ENCODE measurements around the gene ALK. TPM values are rescaled to one million over a fixed set of nuclear protein-coding genes. Genes with fewer than 3 reads are reported as not detected.

The ALK gene
- total and polyA plus RNA-seq, 2 experiments from 2014 or later = 0.35 TPM; not detected in 1

GRCh38 chr2:29444150-29444549 is 477.2 kb downstream of the ALK start:
- no peaks in the 10 kb centered on the region for H3K36me3 Mint-ChIP-seq (ENCODE audit: low read depth)
- Histone ChIP-seq H3K4me1 (ENCODE audit: insufficient read depth) (peaks cover 26% of the 10 kb centered on the region), H3K4me3 (no peak overlapping the region), H2AFZ (no peak overlapping the region), H3K36me3 (ENCODE audit: insufficient read depth) (no peaks in the 10 kb centered on the region), H3K79me2 (replicated peaks; ENCODE audit: insufficient read depth) (no peaks in the 10 kb centered on the region), H3K27ac (ENCODE audit: low read depth) (no peak overlapping the region), H3K9me2 (ENCODE audit: insufficient read depth) (no peaks in the 10 kb centered on the region), H3K4me2 (no peak overlapping the region), H4K20me1 (replicated peaks; ENCODE audit: insufficient read depth) (no peaks in the 10 kb centered on the region), H3K27me3 (ENCODE audit: insufficient read depth) (no peaks in the 10 kb centered on the region), H3F3A (replicated peaks; ENCODE audit: low read depth) (no peaks in the 10 kb centered on the region)
- peaks cover 3% of the 10 kb centered on the region; the same call in 2 of the 3 replicates for H3K9me3 Mint-ChIP-seq
- peaks cover 4% of the 10 kb centered on the region for H3K27me3 Mint-ChIP-seq (ENCODE audit: insufficient read depth, low read depth, poor library complexity)
- H3K27ac Mint-ChIP-seq = no peak overlapping the region
- no peak for ATAC-seq
- TF ChIP-seq, protein P1, sequence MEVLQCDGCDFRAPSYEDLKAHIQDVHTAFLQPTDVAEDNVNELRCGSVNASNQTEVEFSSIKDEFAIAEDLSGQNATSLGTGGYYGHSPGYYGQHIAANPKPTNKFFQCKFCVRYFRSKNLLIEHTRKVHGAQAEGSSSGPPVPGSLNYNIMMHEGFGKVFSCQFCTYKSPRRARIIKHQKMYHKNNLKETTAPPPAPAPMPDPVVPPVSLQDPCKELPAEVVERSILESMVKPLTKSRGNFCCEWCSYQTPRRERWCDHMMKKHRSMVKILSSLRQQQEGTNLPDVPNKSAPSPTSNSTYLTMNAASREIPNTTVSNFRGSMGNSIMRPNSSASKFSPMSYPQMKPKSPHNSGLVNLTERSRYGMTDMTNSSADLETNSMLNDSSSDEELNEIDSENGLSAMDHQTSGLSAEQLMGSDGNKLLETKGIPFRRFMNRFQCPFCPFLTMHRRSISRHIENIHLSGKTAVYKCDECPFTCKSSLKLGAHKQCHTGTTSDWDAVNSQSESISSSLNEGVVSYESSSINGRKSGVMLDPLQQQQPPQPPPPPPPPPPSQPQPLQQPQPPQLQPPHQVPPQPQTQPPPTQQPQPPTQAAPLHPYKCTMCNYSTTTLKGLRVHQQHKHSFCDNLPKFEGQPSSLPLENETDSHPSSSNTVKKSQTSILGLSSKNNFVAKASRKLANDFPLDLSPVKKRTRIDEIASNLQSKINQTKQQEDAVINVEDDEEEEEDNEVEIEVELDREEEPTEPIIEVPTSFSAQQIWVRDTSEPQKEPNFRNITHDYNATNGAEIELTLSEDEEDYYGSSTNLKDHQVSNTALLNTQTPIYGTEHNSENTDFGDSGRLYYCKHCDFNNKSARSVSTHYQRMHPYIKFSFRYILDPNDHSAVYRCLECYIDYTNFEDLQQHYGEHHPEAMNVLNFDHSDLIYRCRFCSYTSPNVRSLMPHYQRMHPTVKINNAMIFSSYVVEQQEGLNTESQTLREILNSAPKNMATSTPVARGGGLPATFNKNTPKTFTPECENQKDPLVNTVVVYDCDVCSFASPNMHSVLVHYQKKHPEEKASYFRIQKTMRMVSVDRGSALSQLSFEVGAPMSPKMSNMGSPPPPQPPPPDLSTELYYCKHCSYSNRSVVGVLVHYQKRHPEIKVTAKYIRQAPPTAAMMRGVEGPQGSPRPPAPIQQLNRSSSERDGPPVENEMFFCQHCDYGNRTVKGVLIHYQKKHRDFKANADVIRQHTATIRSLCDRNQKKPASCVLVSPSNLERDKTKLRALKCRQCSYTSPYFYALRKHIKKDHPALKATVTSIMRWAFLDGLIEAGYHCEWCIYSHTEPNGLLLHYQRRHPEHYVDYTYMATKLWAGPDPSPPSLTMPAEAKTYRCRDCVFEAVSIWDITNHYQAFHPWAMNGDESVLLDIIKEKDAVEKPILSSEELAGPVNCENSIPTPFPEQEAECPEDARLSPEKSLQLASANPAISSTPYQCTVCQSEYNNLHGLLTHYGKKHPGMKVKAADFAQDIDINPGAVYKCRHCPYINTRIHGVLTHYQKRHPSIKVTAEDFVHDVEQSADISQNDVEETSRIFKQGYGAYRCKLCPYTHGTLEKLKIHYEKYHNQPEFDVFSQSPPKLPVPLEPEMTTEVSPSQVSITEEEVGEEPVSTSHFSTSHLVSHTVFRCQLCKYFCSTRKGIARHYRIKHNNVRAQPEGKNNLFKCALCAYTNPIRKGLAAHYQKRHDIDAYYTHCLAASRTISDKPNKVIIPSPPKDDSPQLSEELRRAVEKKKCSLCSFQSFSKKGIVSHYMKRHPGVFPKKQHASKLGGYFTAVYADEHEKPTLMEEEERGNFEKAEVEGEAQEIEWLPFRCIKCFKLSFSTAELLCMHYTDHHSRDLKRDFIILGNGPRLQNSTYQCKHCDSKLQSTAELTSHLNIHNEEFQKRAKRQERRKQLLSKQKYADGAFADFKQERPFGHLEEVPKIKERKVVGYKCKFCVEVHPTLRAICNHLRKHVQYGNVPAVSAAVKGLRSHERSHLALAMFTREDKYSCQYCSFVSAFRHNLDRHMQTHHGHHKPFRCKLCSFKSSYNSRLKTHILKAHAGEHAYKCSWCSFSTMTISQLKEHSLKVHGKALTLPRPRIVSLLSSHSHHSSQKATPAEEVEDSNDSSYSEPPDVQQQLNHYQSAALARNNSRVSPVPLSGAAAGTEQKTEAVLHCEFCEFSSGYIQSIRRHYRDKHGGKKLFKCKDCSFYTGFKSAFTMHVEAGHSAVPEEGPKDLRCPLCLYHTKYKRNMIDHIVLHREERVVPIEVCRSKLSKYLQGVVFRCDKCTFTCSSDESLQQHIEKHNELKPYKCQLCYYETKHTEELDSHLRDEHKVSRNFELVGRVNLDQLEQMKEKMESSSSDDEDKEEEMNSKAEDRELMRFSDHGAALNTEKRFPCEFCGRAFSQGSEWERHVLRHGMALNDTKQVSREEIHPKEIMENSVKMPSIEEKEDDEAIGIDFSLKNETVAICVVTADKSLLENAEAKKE (CRISPR knock-in tag; IDR thresholded peaks at IDR 0.05) = no peak
- TF ChIP-seq, protein P2, sequence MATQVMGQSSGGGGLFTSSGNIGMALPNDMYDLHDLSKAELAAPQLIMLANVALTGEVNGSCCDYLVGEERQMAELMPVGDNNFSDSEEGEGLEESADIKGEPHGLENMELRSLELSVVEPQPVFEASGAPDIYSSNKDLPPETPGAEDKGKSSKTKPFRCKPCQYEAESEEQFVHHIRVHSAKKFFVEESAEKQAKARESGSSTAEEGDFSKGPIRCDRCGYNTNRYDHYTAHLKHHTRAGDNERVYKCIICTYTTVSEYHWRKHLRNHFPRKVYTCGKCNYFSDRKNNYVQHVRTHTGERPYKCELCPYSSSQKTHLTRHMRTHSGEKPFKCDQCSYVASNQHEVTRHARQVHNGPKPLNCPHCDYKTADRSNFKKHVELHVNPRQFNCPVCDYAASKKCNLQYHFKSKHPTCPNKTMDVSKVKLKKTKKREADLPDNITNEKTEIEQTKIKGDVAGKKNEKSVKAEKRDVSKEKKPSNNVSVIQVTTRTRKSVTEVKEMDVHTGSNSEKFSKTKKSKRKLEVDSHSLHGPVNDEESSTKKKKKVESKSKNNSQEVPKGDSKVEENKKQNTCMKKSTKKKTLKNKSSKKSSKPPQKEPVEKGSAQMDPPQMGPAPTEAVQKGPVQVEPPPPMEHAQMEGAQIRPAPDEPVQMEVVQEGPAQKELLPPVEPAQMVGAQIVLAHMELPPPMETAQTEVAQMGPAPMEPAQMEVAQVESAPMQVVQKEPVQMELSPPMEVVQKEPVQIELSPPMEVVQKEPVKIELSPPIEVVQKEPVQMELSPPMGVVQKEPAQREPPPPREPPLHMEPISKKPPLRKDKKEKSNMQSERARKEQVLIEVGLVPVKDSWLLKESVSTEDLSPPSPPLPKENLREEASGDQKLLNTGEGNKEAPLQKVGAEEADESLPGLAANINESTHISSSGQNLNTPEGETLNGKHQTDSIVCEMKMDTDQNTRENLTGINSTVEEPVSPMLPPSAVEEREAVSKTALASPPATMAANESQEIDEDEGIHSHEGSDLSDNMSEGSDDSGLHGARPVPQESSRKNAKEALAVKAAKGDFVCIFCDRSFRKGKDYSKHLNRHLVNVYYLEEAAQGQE (IDR thresholded peaks at IDR 0.05; ENCODE audit: unreplicated experiment) = no peak
- TF ChIP-seq, protein P3, sequence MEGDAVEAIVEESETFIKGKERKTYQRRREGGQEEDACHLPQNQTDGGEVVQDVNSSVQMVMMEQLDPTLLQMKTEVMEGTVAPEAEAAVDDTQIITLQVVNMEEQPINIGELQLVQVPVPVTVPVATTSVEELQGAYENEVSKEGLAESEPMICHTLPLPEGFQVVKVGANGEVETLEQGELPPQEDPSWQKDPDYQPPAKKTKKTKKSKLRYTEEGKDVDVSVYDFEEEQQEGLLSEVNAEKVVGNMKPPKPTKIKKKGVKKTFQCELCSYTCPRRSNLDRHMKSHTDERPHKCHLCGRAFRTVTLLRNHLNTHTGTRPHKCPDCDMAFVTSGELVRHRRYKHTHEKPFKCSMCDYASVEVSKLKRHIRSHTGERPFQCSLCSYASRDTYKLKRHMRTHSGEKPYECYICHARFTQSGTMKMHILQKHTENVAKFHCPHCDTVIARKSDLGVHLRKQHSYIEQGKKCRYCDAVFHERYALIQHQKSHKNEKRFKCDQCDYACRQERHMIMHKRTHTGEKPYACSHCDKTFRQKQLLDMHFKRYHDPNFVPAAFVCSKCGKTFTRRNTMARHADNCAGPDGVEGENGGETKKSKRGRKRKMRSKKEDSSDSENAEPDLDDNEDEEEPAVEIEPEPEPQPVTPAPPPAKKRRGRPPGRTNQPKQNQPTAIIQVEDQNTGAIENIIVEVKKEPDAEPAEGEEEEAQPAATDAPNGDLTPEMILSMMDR (conservative IDR thresholded peaks at IDR 0.05; ENCODE audit: low read depth in 2 of 2) = no peak
- TF ChIP-seq STAT1 (IDR thresholded peaks at IDR 0.05; ENCODE audit: unreplicated experiment) = no peak
- TF ChIP-seq CREB1 (CRISPR knock-in tag; IDR thresholded peaks at IDR 0.05; ENCODE audit: low read depth) = no peak
- no peak for TF ChIP-seq NANOG (IDR thresholded peaks at IDR 0.05; ENCODE audit: borderline replicate concordance)
- TF ChIP-seq, protein P4, sequence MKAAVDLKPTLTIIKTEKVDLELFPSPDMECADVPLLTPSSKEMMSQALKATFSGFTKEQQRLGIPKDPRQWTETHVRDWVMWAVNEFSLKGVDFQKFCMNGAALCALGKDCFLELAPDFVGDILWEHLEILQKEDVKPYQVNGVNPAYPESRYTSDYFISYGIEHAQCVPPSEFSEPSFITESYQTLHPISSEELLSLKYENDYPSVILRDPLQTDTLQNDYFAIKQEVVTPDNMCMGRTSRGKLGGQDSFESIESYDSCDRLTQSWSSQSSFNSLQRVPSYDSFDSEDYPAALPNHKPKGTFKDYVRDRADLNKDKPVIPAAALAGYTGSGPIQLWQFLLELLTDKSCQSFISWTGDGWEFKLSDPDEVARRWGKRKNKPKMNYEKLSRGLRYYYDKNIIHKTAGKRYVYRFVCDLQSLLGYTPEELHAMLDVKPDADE (IDR thresholded peaks at IDR 0.05) = no peak
- no peak for TF ChIP-seq ZNF114 (CRISPR knock-in tag; IDR thresholded peaks at IDR 0.05)
- no peak for TF ChIP-seq EZH2 (IDR thresholded peaks at IDR 0.05; ENCODE audit: low read depth, unreplicated experiment)
- H3K4me1 Mint-ChIP-seq = peaks cover 31% of the 10 kb centered on the region
- no peak for DNase-seq (ENCODE audit: low spot score)
- no peak overlapping the region for H3K4me3 Mint-ChIP-seq
